ENCODE data around the gene UBN2.

- TF ChIP-seq CTCF (tag by site-specific recombination; IDR thresholded peaks at IDR 0.05) (no peak), ZBTB8A (tag by site-specific recombination; IDR thresholded peaks at IDR 0.05) (no peak), ZNF114 (tag by site-specific recombination; IDR thresholded peaks at IDR 0.05) (no peak), ZNF350 (tag by site-specific recombination; IDR thresholded peaks at IDR 0.05) (no peak), ZNF292 (tag by site-specific recombination; IDR thresholded peaks at IDR 0.05; ENCODE audit: borderline replicate concordance, low read depth) (no peak), ZNF112 (tag by site-specific recombination; IDR thresholded peaks at IDR 0.05) (no peak), GLIS2 (tag by site-specific recombination; IDR thresholded peaks at IDR 0.05) (no peak), ZNF580 (tag by site-specific recombination; IDR thresholded peaks at IDR 0.05) (no peak), ZNF274 (IDR thresholded peaks at IDR 0.05; ENCODE audit: low read length) (no peak), ZNF274 (tag by site-specific recombination; IDR thresholded peaks at IDR 0.05; ENCODE audit: borderline replicate concordance) (no peak), TRIM28 (IDR thresholded peaks at IDR 0.05; ENCODE audit: borderline replicate concordance, low read length) (no peak), GLI2 (tag by site-specific recombination; IDR thresholded peaks at IDR 0.05; ENCODE audit: borderline replicate concordance, low read depth) (no peak), ZNF324 (tag by site-specific recombination; IDR thresholded peaks at IDR 0.05) (no peak)
- TF ChIP-seq, protein P1, sequence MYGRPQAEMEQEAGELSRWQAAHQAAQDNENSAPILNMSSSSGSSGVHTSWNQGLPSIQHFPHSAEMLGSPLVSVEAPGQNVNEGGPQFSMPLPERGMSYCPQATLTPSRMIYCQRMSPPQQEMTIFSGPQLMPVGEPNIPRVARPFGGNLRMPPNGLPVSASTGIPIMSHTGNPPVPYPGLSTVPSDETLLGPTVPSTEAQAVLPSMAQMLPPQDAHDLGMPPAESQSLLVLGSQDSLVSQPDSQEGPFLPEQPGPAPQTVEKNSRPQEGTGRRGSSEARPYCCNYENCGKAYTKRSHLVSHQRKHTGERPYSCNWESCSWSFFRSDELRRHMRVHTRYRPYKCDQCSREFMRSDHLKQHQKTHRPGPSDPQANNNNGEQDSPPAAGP (tag by site-specific recombination; IDR thresholded peaks at IDR 0.05): no peak
These were observed 108.0 kb downstream of the UBN2 start for GRCh38 chr7:139339025-139339424.
